Liver (tissue), 9 donors: ENCODE measurements around the gene BTRC. TPM values are rescaled to one million over a fixed set of nuclear protein-coding genes. Genes with fewer than 3 reads are reported as not detected.

Experiments used
- DNase-seq: peaks from one replicate; pipeline ENCODE4 v3.0.0-alpha.2; 2017; ENCODE audit warnings: low spot score
- H3K27ac ChIP-seq, 2 donors: one replicate each; pipeline ENCODE4 v1.7.0; 2013; ENCODE audit warnings: inconsistent platforms in 2 of 2, low read length in 2 of 2, control low read depth in 1 of 2, low read depth in 1 of 2, mild to moderate bottlenecking in 1 of 2
- H3K27me3 ChIP-seq, 4 donors: one replicate each; pipeline versions ENCODE4 v1.6.1 to v1.7.0; 2013; ENCODE audit warnings: low read length in 3 of 4, inconsistent platforms in 1 of 4, mild to moderate bottlenecking in 1 of 4, moderate library complexity in 1 of 4; ENCODE audit not compliant: control insufficient read depth in 4 of 4, insufficient read depth in 4 of 4
- H3K36me3 ChIP-seq, 4 donors: one replicate each; pipeline versions ENCODE4 v1.6.1 to v1.7.0; 2013; ENCODE audit warnings: low read length in 3 of 4, mild to moderate bottlenecking in 3 of 4, low read depth in 1 of 4, moderate library complexity in 1 of 4; ENCODE audit not compliant: control insufficient read depth in 4 of 4, insufficient read depth in 3 of 4
- H3K4me1 ChIP-seq, 4 donors: one replicate each; pipeline versions ENCODE4 v1.6.1 to v1.7.0; 2013; ENCODE audit warnings: low read length in 3 of 4, mild to moderate bottlenecking in 3 of 4, moderate library complexity in 1 of 4; ENCODE audit not compliant: control insufficient read depth in 4 of 4, insufficient read depth in 4 of 4
- H3K4me3 ChIP-seq, 3 donors: one replicate each; pipeline versions ENCODE4 v1.6.1 to v1.7.0; 2013; ENCODE audit warnings: low read length in 3 of 3, control low read depth in 1 of 3, low read depth in 1 of 3, mild to moderate bottlenecking in 1 of 3
- H3K9ac ChIP-seq, 2 donors: one replicate each; pipeline ENCODE4 v1.7.0; 2013; ENCODE audit warnings: low read length in 2 of 2, mild to moderate bottlenecking in 2 of 2, moderate library complexity in 2 of 2, control low read depth in 1 of 2, low read depth in 1 of 2
- H3K9me3 ChIP-seq, 4 donors: one replicate each; pipeline versions ENCODE4 v1.6.1 to v1.7.0; 2013; ENCODE audit warnings: low read length in 3 of 4; ENCODE audit not compliant: control insufficient read depth in 4 of 4
- EGR1 ChIP-seq, 2 donors: IDR thresholded peaks; 2 replicates each; pipeline ENCODE4 v1.6.1; 2016 to 2018; ENCODE audit warnings: antibody characterized with exemption in 2 of 2, low read depth in 2 of 2
- FOXA1 ChIP-seq: IDR thresholded peaks from 2 replicates; pipeline ENCODE4 v1.6.1; 2016; ENCODE audit warnings: antibody characterized with exemption
- GABPA ChIP-seq, 2 donors: IDR thresholded peaks in 1 of 2; conservative IDR thresholded peaks in 1 of 2; 2 replicates each; pipeline ENCODE4 v1.6.1; 2016; ENCODE audit warnings: antibody characterized with exemption in 2 of 2, mild to moderate bottlenecking in 1 of 2, moderate library complexity in 1 of 2
- HNF4A ChIP-seq, 2 donors: conservative IDR thresholded peaks; 2 replicates each; pipeline ENCODE4 v1.6.1; 2016; ENCODE audit warnings: antibody characterized with exemption in 2 of 2, mild to moderate bottlenecking in 2 of 2
- HNF4G ChIP-seq: IDR thresholded peaks from 2 replicates; pipeline ENCODE4 v1.6.1; 2016; ENCODE audit warnings: antibody characterized with exemption
- JUND ChIP-seq, 2 donors: IDR thresholded peaks; 2 replicates each; pipeline ENCODE4 v1.6.1; 2016; ENCODE audit warnings: antibody characterized with exemption in 2 of 2
- NR2F2 ChIP-seq: IDR thresholded peaks from 2 replicates; pipeline ENCODE4 v1.6.1; 2016; ENCODE audit warnings: antibody characterized with exemption
- RAD21 ChIP-seq, 2 donors: IDR thresholded peaks; 2 replicates each; pipeline ENCODE4 v1.6.1; 2016; ENCODE audit warnings: antibody characterized with exemption in 2 of 2, mild to moderate bottlenecking in 2 of 2
- SP1 ChIP-seq: IDR thresholded peaks from 2 replicates; pipeline ENCODE4 v1.6.1; 2018; ENCODE audit warnings: antibody characterized with exemption, mild to moderate bottlenecking
- TAF1 ChIP-seq: conservative IDR thresholded peaks from 2 replicates; pipeline ENCODE4 v1.6.1; 2016; ENCODE audit warnings: antibody characterized with exemption, mild to moderate bottlenecking
- YY1 ChIP-seq: IDR thresholded peaks from 2 replicates; pipeline ENCODE4 v1.6.1; 2016; ENCODE audit warnings: antibody characterized with exemption, mild to moderate bottlenecking
- WGBS: extraction: QIAGEN DNeasy Blood & Tissue Kit; methylation state at CpG from one replicate; pipeline ENCODE4 v1.1.7; 2013; 5-methylcytosine and 5-hydroxymethylcytosine counted together
- polyA plus RNA-seq, 2 donors: library from polyadenylated mRNA; stranded (reverse) in 1 of 2; unstranded in 1 of 2; fragments of 200-250 nt in 1 of 2; fragments of >200 nt in 1 of 2; fragmentation: Nextera tagmentation in 1 of 2; extraction: Ambion mirVana in 1 of 2; gene quantifications; one replicate each; pipeline versions ENCODE4 v1.2.1 to v1.2.3, GENCODE V29; 2013 to 2015
- total RNA-seq, 2 donors: library from RNA; depleted of rRNA; stranded (reverse); fragments of >200 nt; gene quantifications; one replicate each; pipeline ENCODE4 v1.2.3, GENCODE V29; 2014
- TF ChIP-seq, protein P1 (sequence below): IDR thresholded peaks from 2 replicates; pipeline ENCODE4 v1.6.1; 2016; ENCODE audit warnings: antibody characterized with exemption
- TF ChIP-seq, protein P2 (sequence below): fragments of 150-350 bp; IDR thresholded peaks from 2 replicates; pipeline ENCODE4 v1.5.1; 2017; ENCODE audit warnings: improper control_type of control experiment, low read depth, low read length; ENCODE audit not compliant: missing input control
- TF ChIP-seq, protein P3 (sequence below): IDR thresholded peaks from 2 replicates; pipeline ENCODE4 v1.6.1; 2016; ENCODE audit warnings: antibody characterized with exemption
- TF ChIP-seq, protein P4 (sequence below): IDR thresholded peaks from 2 replicates; pipeline ENCODE4 v1.6.1; 2016; ENCODE audit warnings: antibody characterized with exemption, mild to moderate bottlenecking
- TF ChIP-seq, protein P5 (sequence below): IDR thresholded peaks from 2 replicates; pipeline ENCODE4 v1.6.1; 2016; ENCODE audit warnings: antibody characterized with exemption
- donor health status: healthy.
- donor health status: healthy.
- donor health status: healthy.
- donor health status: healthy.
- donor health status: healthy.

The BTRC gene
- total and polyA plus RNA-seq, 4 donors: 2.7 to 28.2 (median 5.9) TPM

DNA sequence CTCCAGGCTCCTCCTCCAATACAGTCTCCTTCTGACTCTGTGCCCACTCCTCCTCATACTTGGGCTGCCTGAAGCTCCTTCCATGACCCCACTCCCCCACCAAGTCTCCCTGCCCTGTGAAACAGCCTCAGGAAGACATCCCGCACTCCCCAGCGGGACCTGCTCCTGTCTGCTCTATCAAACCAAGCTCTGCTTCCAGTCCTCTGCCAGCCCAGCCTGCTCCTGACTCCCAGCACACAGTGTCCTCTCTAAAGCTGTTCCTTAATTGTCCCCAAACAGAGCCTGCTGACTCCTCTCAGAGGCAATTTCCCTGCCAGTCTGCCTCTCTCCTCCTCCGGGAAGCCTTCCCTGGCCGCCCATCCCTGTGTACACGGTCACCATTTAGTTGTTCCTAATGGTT is 224.2 kb downstream of the BTRC start:
- no peak overlapping the region for H3K27ac ChIP-seq
- no peaks in the 10 kb centered on the region for H3K4me1 ChIP-seq
- no peak overlapping the region for H3K9ac ChIP-seq
- TF ChIP-seq TAF1 (no peak), JUND (IDR thresholded peaks at IDR 0.05) (no peak), HNF4A (conservative IDR thresholded peaks at IDR 0.05) (no peak), NR2F2 (no peak), HNF4G (no peak)
- TF ChIP-seq, protein P1, sequence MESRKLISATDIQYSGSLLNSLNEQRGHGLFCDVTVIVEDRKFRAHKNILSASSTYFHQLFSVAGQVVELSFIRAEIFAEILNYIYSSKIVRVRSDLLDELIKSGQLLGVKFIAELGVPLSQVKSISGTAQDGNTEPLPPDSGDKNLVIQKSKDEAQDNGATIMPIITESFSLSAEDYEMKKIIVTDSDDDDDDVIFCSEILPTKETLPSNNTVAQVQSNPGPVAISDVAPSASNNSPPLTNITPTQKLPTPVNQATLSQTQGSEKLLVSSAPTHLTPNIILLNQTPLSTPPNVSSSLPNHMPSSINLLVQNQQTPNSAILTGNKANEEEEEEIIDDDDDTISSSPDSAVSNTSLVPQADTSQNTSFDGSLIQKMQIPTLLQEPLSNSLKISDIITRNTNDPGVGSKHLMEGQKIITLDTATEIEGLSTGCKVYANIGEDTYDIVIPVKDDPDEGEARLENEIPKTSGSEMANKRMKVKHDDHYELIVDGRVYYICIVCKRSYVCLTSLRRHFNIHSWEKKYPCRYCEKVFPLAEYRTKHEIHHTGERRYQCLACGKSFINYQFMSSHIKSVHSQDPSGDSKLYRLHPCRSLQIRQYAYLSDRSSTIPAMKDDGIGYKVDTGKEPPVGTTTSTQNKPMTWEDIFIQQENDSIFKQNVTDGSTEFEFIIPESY: no peak
- TF ChIP-seq, protein P2, sequence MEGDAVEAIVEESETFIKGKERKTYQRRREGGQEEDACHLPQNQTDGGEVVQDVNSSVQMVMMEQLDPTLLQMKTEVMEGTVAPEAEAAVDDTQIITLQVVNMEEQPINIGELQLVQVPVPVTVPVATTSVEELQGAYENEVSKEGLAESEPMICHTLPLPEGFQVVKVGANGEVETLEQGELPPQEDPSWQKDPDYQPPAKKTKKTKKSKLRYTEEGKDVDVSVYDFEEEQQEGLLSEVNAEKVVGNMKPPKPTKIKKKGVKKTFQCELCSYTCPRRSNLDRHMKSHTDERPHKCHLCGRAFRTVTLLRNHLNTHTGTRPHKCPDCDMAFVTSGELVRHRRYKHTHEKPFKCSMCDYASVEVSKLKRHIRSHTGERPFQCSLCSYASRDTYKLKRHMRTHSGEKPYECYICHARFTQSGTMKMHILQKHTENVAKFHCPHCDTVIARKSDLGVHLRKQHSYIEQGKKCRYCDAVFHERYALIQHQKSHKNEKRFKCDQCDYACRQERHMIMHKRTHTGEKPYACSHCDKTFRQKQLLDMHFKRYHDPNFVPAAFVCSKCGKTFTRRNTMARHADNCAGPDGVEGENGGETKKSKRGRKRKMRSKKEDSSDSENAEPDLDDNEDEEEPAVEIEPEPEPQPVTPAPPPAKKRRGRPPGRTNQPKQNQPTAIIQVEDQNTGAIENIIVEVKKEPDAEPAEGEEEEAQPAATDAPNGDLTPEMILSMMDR: no peak
- TF ChIP-seq, protein P3, sequence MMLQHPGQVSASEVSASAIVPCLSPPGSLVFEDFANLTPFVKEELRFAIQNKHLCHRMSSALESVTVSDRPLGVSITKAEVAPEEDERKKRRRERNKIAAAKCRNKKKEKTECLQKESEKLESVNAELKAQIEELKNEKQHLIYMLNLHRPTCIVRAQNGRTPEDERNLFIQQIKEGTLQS: no peak
- H3K27me3 ChIP-seq: no peaks in the 10 kb centered on the region
- DNase-seq: no peak
- no peak overlapping the region for H3K4me3 ChIP-seq
- 89% methylated on average over 5 of the region's 5 CpGs for WGBS
- peaks cover 0 to 55% (median 4%) of the 10 kb centered on the region in 4 donors for H3K36me3 ChIP-seq
- peaks cover 0 to 3% (median under 1%) of the 10 kb centered on the region in 4 donors for H3K9me3 ChIP-seq

DNA sequence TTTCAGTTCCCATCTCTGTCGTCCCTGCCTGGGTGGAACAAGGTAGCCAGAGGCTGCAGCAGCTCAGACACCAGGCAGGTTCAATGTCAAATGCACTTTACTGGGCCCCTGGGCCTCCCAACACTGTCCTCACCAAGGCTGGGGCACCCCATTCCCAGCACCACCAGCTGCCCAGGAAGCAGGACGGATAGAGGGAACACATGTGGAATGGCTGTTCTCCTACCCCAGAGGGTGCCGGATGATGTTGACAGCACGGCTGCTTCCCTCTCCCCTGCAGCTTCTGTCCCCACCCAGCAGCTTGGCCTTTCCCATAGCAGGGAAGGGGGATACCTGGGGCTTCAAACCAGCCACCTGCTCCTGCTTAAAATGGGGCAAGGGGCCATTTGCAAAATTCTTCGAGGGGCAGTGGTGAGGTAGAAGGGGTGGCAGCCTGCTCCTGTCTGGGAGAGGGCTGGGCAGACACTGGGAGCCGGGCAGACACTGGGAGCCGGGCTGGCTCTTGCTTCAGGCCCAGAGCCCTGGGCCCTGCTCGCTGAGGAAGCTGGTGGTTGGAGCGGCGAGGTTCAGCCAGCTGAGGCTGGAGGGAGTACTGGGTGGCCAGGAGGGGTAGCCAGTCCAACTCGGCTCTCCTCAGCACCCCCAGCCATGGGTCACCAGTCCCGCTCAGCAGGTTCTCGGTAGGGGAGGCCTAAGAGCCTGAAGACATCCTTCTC is 225.0 kb downstream of the BTRC start:
- no peak for DNase-seq

More for the DNA sequence above, 225.0 kb downstream of the BTRC start:
- TF ChIP-seq SP1: no peak
- TF ChIP-seq HNF4A (conservative IDR thresholded peaks at IDR 0.05): no peak
- TF ChIP-seq, protein P3: no peak
- TF ChIP-seq, protein P2: no peak
- TF ChIP-seq EGR1 (IDR thresholded peaks at IDR 0.05; ENCODE audit: low read depth in 2 of 2): no peak
- no peak for TF ChIP-seq NR2F2
- TF ChIP-seq, protein P4, sequence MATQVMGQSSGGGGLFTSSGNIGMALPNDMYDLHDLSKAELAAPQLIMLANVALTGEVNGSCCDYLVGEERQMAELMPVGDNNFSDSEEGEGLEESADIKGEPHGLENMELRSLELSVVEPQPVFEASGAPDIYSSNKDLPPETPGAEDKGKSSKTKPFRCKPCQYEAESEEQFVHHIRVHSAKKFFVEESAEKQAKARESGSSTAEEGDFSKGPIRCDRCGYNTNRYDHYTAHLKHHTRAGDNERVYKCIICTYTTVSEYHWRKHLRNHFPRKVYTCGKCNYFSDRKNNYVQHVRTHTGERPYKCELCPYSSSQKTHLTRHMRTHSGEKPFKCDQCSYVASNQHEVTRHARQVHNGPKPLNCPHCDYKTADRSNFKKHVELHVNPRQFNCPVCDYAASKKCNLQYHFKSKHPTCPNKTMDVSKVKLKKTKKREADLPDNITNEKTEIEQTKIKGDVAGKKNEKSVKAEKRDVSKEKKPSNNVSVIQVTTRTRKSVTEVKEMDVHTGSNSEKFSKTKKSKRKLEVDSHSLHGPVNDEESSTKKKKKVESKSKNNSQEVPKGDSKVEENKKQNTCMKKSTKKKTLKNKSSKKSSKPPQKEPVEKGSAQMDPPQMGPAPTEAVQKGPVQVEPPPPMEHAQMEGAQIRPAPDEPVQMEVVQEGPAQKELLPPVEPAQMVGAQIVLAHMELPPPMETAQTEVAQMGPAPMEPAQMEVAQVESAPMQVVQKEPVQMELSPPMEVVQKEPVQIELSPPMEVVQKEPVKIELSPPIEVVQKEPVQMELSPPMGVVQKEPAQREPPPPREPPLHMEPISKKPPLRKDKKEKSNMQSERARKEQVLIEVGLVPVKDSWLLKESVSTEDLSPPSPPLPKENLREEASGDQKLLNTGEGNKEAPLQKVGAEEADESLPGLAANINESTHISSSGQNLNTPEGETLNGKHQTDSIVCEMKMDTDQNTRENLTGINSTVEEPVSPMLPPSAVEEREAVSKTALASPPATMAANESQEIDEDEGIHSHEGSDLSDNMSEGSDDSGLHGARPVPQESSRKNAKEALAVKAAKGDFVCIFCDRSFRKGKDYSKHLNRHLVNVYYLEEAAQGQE: no peak
- TF ChIP-seq, protein P1: no peak
- TF ChIP-seq RAD21 (IDR thresholded peaks at IDR 0.05): no peak
- TF ChIP-seq GABPA (IDR thresholded peaks at IDR 0.05 in 1 of 2, conservative IDR thresholded peaks at IDR 0.05 in 1 of 2): no peak
- no peak for TF ChIP-seq HNF4G
- TF ChIP-seq FOXA1: no peak
- TF ChIP-seq, protein P5, sequence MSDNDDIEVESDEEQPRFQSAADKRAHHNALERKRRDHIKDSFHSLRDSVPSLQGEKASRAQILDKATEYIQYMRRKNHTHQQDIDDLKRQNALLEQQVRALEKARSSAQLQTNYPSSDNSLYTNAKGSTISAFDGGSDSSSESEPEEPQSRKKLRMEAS: no peak
- no peak for TF ChIP-seq JUND (IDR thresholded peaks at IDR 0.05)
- no peak for TF ChIP-seq YY1
- no peak for TF ChIP-seq TAF1
- H3K9me3 ChIP-seq: no peaks in the 10 kb centered on the region
- WGBS: 94% methylated on average over 13 of the region's 13 CpGs
- no peak overlapping the region for H3K9ac ChIP-seq
- H3K4me3 ChIP-seq: no peak overlapping the region
- no peak overlapping the region for H3K27ac ChIP-seq
- H3K27me3 ChIP-seq: no peaks in the 10 kb centered on the region
- H3K4me1 ChIP-seq: no peaks in the 10 kb centered on the region
- H3K36me3 ChIP-seq: peaks cover 0 to 62% (median 6%) of the 10 kb centered on the region in 4 donors
